Nephron (organoid): Measurements from ENCODE around the gene CHADL.
"Not testable (repeated sequence)": the region's sequence is repeated elsewhere in the genome, so short reads cannot be mapped to it uniquely, and the experiment has no call there.

Experiments used
- H3K27ac Mint-ChIP-seq, 3 experiments: 2 replicates each; pipeline ENCODE4 v1.8.0; 2020; ENCODE audit warnings: mixed read lengths in 3 of 3, mild to moderate bottlenecking in 2 of 3, moderate library complexity in 1 of 3
- H3K27me3 Mint-ChIP-seq: 2 replicates; pipeline ENCODE4 v1.8.0; 2021; ENCODE audit warnings: low read depth, mild to moderate bottlenecking, moderate library complexity, mixed read lengths
- H3K36me3 Mint-ChIP-seq: 2 replicates; pipeline ENCODE4 v1.8.0; 2020; ENCODE audit warnings: low read depth, mixed read lengths
- H3K4me1 Mint-ChIP-seq: 2 replicates; pipeline ENCODE4 v1.8.0; 2020; ENCODE audit warnings: mixed read lengths
- H3K4me3 Mint-ChIP-seq, 3 experiments: 2 replicates each; pipeline ENCODE4 v1.8.0; 2020; ENCODE audit warnings: mild to moderate bottlenecking in 3 of 3, mixed read lengths in 3 of 3, moderate library complexity in 2 of 3
- H3K9me3 Mint-ChIP-seq: 2 replicates; pipeline ENCODE4 v1.8.0; 2020; ENCODE audit warnings: mixed read lengths
- CTCF ChIP-seq, 3 experiments: fragments of 200-600 bp; sonication (generic); IDR thresholded peaks; one replicate each; pipeline ENCODE4 v1.5.0; 2021; ENCODE audit warnings: antibody characterized with exemption in 3 of 3; ENCODE audit not compliant: unreplicated experiment in 3 of 3

CHADL gene

DNA sequence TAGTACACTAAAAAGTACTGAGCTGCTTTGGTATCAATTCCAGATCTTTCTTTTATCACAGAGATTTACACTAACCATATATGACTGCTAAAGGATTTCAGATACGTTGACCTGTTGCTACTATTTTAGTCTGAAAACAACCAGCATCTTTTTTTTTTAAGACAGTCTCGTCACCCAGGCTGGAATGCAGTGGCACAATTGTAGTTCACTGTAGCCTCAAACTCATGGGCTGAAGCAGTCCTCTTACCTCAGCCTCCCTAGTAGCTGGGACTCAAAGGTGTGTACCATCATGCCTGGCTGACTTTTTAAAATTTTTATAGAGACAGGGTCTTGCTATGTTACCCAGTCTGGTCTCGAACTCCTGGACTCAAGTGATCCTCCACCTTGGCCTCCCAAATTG lies 59.8 kb downstream of the CHADL start:
- Mint-ChIP-seq H3K4me1 (peaks cover 4% of the 10 kb centered on the region), H3K36me3 (peaks cover 53% of the 10 kb centered on the region), H3K9me3 (no peaks in the 10 kb centered on the region), H3K27me3 (peaks cover 3% of the 10 kb centered on the region), H3K27ac (no peak overlapping the region), H3K4me3 (no peak overlapping the region)
- TF ChIP-seq CTCF (IDR thresholded peaks at IDR 0.05; ENCODE audit: unreplicated experiment in 3 of 3) = no peak

- not testable (repeated sequence) for H3K27ac Mint-ChIP-seq, H3K4me3 Mint-ChIP-seq, H3K27me3 Mint-ChIP-seq, H3K4me1 Mint-ChIP-seq, H3K9me3 Mint-ChIP-seq
- H3K36me3 Mint-ChIP-seq = peaks cover 59% of the 10 kb centered on the region
Observed at GRCh38 chr22:41180362-41180761, 60.4 kb downstream of the CHADL start.
